Measurements from ENCODE around the gene TOR2A.
A peak's percentile ranks its signal among the peaks of the same experiment; 100 is the strongest.

TOR2A gene

DNA sequence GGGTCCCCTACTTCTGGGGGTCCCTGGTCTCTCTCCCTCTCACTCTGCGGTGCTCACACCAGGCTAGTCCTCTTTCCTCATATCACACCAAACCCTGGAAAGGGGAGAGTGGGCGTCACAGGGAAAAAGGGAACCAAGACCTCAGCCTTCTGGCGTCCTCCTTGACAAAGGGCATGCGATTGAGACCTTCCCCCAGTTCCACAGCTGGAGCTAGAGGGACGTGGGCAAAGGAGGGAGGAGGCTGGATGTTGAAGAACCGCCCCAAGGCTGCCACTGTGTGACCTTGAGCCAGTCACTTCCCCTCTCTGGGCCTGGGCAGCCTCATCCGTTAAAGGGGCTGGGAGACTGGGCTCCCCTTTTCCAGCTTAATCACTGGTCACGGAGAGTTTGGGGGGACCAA is 18.5 kb upstream of the TOR2A start:
- Histone ChIP-seq H3K27ac (ENCODE audit: low read length) (no peak overlapping the region), H3K4me1 (ENCODE audit: insufficient read depth, low read length) (peaks cover 4% of the 10 kb centered on the region), H3K27me3 (ENCODE audit: insufficient read depth, low read length) (peaks cover 48% of the 10 kb centered on the region), H3K9ac (ENCODE audit: low read depth, low read length) (no peak overlapping the region), H3K9me3 (ENCODE audit: insufficient read depth, low read depth, low read length) (no peaks in the 10 kb centered on the region), H3K36me3 (ENCODE audit: insufficient read depth, low read depth, low read length) (peaks cover 17% of the 10 kb centered on the region), H3K4me3 (ENCODE audit: low read length) (peak overlapping the region; percentile 71; the same call in 1 of the 2 replicates)

DNA sequence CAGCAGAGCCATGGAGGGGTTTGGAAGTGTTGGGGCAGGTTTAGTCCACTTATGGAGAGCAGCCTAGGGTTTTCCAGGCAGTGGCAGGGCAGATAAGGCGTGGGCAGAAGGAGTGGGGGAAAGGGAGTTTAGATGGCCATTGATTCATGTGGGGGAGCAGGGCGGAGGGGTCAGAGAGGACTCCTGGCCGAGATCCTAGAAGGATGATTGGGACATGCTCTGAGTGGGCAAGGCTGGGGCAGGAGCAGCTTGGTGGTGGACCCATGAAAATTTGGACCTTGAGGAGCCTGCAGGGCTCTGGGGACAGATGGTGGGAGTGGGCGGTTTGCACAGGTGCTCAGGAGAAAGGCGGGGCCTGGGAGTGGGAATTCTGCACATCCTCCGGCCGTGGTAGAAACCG is 18.1 kb upstream of the TOR2A start:
- H3K4me1 ChIP-seq (ENCODE audit: insufficient read depth, low read length): peaks cover 4% of the 10 kb centered on the region
- no peak overlapping the region for H3K27ac ChIP-seq (ENCODE audit: low read length)
- no peak overlapping the region for H3K9ac ChIP-seq (ENCODE audit: low read depth, low read length)
- H3K4me3 ChIP-seq (ENCODE audit: low read length): no peak overlapping the region
- H3K9me3 ChIP-seq (ENCODE audit: insufficient read depth, low read depth, low read length): no peaks in the 10 kb centered on the region
- H3K36me3 ChIP-seq (ENCODE audit: insufficient read depth, low read depth, low read length): peaks cover 19% of the 10 kb centered on the region
- peaks cover 48% of the 10 kb centered on the region for H3K27me3 ChIP-seq (ENCODE audit: insufficient read depth, low read length)

DNA sequence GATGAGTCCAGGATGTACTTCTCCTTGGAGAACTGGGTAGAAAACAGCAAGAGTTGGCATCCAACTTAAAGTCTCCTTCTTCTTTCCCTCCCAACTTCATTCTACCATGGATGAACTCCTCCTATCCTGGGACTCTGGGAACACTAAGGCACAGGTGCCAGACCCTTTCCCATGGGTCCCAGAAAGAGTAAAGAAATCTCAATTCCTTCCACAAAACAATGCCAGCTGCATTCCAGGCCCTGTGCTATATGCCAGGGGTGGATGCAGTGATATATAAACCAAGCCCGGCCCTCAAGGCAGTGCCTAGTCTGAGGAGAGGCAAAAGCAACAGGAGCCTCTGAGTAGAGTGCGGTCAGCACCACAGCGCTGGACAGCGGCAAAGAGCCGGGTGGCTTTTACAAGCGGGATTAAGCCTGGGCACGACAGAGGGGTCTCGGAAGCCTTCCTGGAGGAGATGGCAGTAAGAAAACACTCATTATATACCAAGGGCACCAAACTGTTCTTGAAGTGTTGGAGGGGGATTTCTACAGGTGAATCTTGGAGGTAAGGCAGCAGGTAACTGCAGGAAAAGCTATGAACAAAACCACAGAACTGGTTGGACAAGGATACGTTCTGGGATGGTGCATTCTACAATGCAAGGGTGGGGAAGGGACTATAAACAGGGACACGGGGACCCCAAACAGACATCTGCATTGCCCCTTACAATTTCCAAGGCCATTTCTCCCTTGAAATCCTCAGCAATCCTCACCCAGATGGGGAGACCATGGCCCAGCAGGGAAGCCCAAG is 16.4 kb upstream of the TOR2A start:
- Histone ChIP-seq H3K36me3 (ENCODE audit: insufficient read depth, low read depth, low read length) (peaks cover 19% of the 10 kb centered on the region), H3K4me3 (ENCODE audit: low read length) (no peak overlapping the region), H3K9me3 (ENCODE audit: insufficient read depth, low read depth, low read length) (no peaks in the 10 kb centered on the region), H3K27ac (ENCODE audit: low read length) (no peak overlapping the region), H3K4me1 (ENCODE audit: insufficient read depth, low read length) (peaks cover 4% of the 10 kb centered on the region), H3K9ac (ENCODE audit: low read depth, low read length) (no peak overlapping the region), H3K27me3 (ENCODE audit: insufficient read depth, low read length) (peaks cover 45% of the 10 kb centered on the region)

GRCh38 chr9:127749090-127749787 is 14.1 kb upstream of the TOR2A start:
- Histone ChIP-seq H3K36me3 (ENCODE audit: insufficient read depth, low read depth, low read length) (peaks cover 19% of the 10 kb centered on the region), H3K27me3 (ENCODE audit: insufficient read depth, low read length) (peaks cover 28% of the 10 kb centered on the region)

DNA sequence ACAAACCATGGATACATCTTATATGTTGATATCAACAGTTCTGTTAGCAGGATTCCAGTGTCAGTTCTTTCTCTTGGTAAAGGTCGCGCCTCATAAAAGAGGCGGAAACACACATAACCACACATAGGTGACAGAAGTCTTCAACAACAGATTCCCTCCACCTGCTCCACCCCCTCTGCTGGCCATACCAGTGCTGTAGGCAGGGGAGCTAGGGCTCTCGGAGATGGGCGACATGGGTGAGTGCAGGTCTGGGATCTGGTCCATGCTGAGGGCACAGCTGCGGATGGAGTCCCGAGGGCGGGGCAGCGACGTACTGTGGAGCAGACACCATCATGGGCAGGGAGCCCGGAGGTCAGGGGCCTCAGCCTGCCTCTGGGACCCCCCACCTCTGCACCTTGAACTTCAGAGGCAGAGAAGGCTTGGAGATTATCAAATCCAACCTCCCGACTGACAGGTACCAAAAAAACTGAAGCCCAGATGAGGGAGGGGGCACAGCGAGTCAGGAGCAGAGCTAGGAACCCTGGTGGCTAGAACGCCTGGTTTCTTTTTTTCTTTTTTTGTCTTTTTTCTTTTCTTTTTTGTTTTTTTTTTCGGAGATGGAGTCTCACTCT is 12.0 kb upstream of the TOR2A start:
- H3K9ac ChIP-seq (ENCODE audit: low read depth, low read length): no peak overlapping the region
- H3K27me3 ChIP-seq (ENCODE audit: insufficient read depth, low read length): peaks cover 6% of the 10 kb centered on the region
- no peak overlapping the region for H3K27ac ChIP-seq (ENCODE audit: low read length)
- H3K9me3 ChIP-seq (ENCODE audit: insufficient read depth, low read depth, low read length): no peaks in the 10 kb centered on the region
- H3K4me3 ChIP-seq (ENCODE audit: low read length): no peak overlapping the region
- H3K36me3 ChIP-seq (ENCODE audit: insufficient read depth, low read depth, low read length): peaks cover 19% of the 10 kb centered on the region
- no peaks in the 10 kb centered on the region; the same call in 1 of the 2 replicates for H3K4me1 ChIP-seq (ENCODE audit: insufficient read depth, low read length)

More at GRCh38 chr9:127749090-127749787, 14.1 kb upstream of the TOR2A start:
- Histone ChIP-seq H3K4me3 (ENCODE audit: low read length) (no peak overlapping the region), H3K9me3 (ENCODE audit: insufficient read depth, low read depth, low read length) (no peaks in the 10 kb centered on the region), H3K9ac (ENCODE audit: low read depth, low read length) (no peak overlapping the region), H3K27ac (ENCODE audit: low read length) (no peak overlapping the region), H3K4me1 (ENCODE audit: insufficient read depth, low read length) (no peaks in the 10 kb centered on the region)

- Histone ChIP-seq H3K27ac (ENCODE audit: low read length) (no peak overlapping the region), H3K36me3 (ENCODE audit: insufficient read depth, low read depth, low read length) (peaks cover 11% of the 10 kb centered on the region; the same call in 1 of the 2 replicates), H3K9me3 (ENCODE audit: insufficient read depth, low read depth, low read length) (no peaks in the 10 kb centered on the region), H3K4me1 (ENCODE audit: insufficient read depth, low read length) (no peaks in the 10 kb centered on the region; the same call in 1 of the 2 replicates), H3K27me3 (ENCODE audit: insufficient read depth, low read length) (no peaks in the 10 kb centered on the region), H3K9ac (ENCODE audit: low read depth, low read length) (no peak overlapping the region), H3K4me3 (ENCODE audit: low read length) (no peak overlapping the region)
Measured at GRCh38 chr9:127744398-127745110, 9.5 kb upstream of the TOR2A start.

DNA sequence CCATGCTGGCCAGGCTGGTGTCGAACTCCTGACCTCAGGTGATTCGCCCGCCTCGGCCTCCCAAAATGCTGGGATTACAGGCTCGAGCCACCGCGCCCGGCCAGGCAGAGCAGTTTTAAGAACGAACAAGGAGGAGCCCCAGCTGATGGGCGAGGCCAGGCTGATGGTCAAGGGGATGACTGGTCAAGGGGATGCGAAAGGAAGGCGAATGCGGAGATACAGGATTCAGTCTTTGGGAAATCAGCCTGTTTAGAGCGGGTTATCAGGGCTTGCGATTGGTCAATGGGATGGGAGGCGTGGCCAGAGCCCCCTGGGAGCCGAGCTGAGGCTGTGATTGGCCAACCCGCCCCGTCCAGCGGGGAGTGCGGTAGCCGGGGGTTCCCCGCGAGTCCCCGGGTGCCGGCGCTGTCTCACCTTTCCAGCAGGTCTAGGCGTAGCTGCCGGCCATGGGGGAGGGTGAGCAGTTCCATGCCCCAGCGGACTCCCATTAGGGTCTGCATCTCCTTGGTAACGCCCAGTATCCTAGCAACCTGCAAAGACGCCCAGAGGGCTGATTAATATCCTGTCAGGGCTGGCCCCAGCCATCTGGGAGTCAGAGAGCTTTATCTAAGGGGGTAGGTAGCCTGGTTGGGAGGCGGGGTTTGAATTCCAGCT is 7.5 kb upstream of the TOR2A start:
- Histone ChIP-seq H3K9ac (ENCODE audit: low read depth, low read length) (peak overlapping the region; percentile 66; the same call in 1 of the 2 replicates), H3K36me3 (ENCODE audit: insufficient read depth, low read depth, low read length) (no peaks in the 10 kb centered on the region), H3K4me1 (ENCODE audit: insufficient read depth, low read length) (no peaks in the 10 kb centered on the region; the same call in 1 of the 2 replicates), H3K4me3 (ENCODE audit: low read length) (peak overlapping the region; percentile 77), H3K9me3 (ENCODE audit: insufficient read depth, low read depth, low read length) (no peaks in the 10 kb centered on the region), H3K27ac (ENCODE audit: low read length) (no peak overlapping the region), H3K27me3 (ENCODE audit: insufficient read depth, low read length) (no peaks in the 10 kb centered on the region)

DNA sequence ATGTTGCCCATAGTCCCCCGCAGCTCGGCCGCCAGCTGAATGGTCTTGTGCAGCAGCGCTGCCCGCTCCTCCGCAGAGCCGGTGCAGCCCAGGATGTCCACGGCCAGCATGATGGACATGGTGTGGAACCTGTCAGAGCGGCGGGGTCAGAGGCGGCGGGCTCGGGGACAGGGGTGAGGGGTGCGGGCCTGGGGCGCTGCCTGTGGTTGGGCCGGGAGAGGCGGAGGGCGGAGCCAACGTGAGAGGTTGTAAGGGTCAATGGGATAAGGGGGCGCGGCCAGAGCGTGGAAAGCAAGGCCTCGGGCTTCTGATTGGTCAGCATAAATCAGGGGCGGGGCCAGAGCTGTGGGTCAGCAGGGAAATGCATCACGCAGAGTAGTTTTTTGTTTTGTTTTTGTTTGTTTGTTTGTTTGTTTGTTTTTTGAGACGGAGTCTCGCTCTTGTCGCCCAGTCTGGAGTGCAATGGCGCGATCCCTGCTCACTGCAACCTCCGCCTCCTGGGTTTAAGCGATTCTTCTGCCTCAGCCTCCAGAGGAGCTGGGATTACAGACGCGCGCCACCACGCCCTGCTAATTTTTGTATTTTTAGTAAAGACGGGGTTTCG is 6.8 kb upstream of the TOR2A start:
- Histone ChIP-seq H3K9ac (ENCODE audit: low read depth, low read length) (peak overlapping the region; percentile 66; the same call in 1 of the 2 replicates), H3K36me3 (ENCODE audit: insufficient read depth, low read depth, low read length) (no peaks in the 10 kb centered on the region), H3K4me1 (ENCODE audit: insufficient read depth, low read length) (no peaks in the 10 kb centered on the region; the same call in 1 of the 2 replicates), H3K27ac (ENCODE audit: low read length) (no peak overlapping the region), H3K9me3 (ENCODE audit: insufficient read depth, low read depth, low read length) (no peaks in the 10 kb centered on the region), H3K27me3 (ENCODE audit: insufficient read depth, low read length) (no peaks in the 10 kb centered on the region), H3K4me3 (ENCODE audit: low read length) (peak overlapping the region; percentile 77)

- no peak overlapping the region for H3K27ac ChIP-seq (ENCODE audit: low read length)
Measured at GRCh38 chr9:127739614-127740330, 4.7 kb upstream of the TOR2A start.

DNA sequence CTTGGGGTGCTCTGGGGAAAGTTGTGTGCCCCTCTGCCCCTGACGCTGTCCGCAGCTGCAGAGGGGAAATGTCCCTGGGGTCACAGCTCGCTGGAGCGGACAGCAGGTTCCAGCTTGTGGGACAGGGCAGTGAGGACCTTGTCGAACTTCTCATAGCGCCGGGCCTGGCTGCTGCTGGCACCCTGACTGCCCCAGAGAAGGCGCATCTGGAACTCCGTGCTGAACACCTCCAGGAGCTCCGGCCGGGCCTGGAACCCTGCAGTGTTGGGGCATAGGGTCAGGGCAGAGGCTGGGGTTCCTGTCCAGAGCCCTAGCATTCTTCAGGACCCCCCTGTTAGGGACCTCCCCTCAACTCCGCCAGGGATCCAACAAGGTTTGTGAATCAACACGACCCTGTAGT is 3.6 kb upstream of the TOR2A start:
- H3K4me3 ChIP-seq (ENCODE audit: low read length): no peak overlapping the region
- no peaks in the 10 kb centered on the region; the same call in 1 of the 2 replicates for H3K4me1 ChIP-seq (ENCODE audit: insufficient read depth, low read length)
- no peaks in the 10 kb centered on the region for H3K27me3 ChIP-seq (ENCODE audit: insufficient read depth, low read length)
- no peaks in the 10 kb centered on the region for H3K36me3 ChIP-seq (ENCODE audit: insufficient read depth, low read depth, low read length)
- no peaks in the 10 kb centered on the region for H3K9me3 ChIP-seq (ENCODE audit: insufficient read depth, low read depth, low read length)
- no peak overlapping the region for H3K9ac ChIP-seq (ENCODE audit: low read depth, low read length)
- H3K27ac ChIP-seq (ENCODE audit: low read length): no peak overlapping the region

More at GRCh38 chr9:127739614-127740330, 4.7 kb upstream of the TOR2A start:
- H3K9ac ChIP-seq (ENCODE audit: low read depth, low read length): no peak overlapping the region
- no peaks in the 10 kb centered on the region for H3K27me3 ChIP-seq (ENCODE audit: insufficient read depth, low read length)
- no peak overlapping the region for H3K4me3 ChIP-seq (ENCODE audit: low read length)
- no peaks in the 10 kb centered on the region for H3K36me3 ChIP-seq (ENCODE audit: insufficient read depth, low read depth, low read length)
- no peaks in the 10 kb centered on the region; the same call in 1 of the 2 replicates for H3K4me1 ChIP-seq (ENCODE audit: insufficient read depth, low read length)
- H3K9me3 ChIP-seq (ENCODE audit: insufficient read depth, low read depth, low read length): no peaks in the 10 kb centered on the region

Data from iPS-20b (cell line).